HG03095 (cell line): Measurements from ENCODE around the gene YTHDF1.

Experiments
- ATAC-seq: cut with Tn5 transposase; IDR thresholded peaks from one replicate; pipeline ENCODE4 v1.9.1; 2021; ENCODE audit warnings: moderate library complexity; ENCODE audit not compliant: unreplicated experiment

YTHDF1 gene

DNA sequence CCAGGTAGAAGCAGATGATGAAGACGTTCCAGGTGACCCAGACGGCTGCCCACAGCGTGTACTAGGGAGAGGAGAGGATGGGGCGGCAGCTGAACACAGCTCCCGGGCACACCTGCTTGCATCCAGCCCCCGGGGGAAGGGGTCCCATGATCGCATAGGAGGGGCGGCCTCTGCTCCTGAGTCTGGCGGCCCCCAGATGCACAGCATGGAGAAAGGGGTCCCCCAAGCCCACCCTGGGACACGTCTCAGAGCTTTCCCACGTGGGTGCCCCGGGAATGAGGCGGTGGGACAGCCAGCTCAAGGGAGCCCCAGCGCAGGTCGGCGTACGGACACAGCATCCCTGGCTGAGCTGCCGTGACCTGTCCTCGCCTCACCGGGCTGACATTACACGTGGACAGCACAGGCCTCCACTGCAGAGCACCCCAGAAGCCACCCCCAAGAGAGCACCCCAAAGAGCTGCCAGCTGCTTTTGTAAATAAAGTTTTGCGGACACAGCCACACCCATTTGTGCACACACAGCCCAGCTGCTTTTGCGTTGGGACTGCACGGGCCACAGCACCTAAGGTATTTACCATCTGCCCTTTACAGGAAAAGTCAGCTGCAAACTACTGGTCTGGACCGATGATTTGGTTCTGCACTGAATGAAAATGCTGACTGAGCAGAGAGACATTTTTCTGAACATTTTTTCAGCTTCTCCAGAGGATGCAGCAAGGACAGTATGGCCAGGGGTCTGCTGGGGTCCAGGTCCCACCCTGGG is 33.1 kb upstream of the YTHDF1 start:
- ATAC-seq, result no peak

GRCh38 chr20:63247671-63248228 is 31.8 kb upstream of the YTHDF1 start:
- no peak for ATAC-seq

- no peak for ATAC-seq
These were observed 30.8 kb upstream of the YTHDF1 start for GRCh38 chr20:63246490-63247288.

- no peak for ATAC-seq
These were observed 28.5 kb upstream of the YTHDF1 start for GRCh38 chr20:63244468-63244867.

GRCh38 chr20:63243604-63244247 is 27.8 kb upstream of the YTHDF1 start:
- ATAC-seq, result no peak

- no peak for ATAC-seq
These were observed 26.8 kb upstream of the YTHDF1 start for GRCh38 chr20:63242736-63243135.

DNA sequence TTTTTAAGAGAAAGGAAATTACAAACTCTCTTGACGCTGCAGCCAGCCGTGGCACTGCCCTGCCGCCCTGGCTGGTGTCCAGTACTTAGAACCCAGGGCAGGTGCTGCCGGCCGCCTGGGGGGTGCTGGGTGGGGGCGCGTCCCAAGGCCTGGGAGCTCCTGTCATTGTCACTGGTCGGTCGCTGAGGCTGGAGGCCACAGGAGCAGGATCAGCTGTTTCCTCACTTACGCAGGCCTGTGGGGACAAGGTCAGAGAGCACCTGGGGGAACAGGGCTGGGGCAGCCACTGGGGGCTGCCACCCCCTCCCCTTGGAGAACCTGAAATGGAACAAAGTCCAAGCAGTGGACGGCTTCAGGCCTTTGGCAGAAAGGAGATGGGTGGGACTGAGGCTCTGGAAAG is 25.3 kb upstream of the YTHDF1 start:
- no peak for ATAC-seq

DNA sequence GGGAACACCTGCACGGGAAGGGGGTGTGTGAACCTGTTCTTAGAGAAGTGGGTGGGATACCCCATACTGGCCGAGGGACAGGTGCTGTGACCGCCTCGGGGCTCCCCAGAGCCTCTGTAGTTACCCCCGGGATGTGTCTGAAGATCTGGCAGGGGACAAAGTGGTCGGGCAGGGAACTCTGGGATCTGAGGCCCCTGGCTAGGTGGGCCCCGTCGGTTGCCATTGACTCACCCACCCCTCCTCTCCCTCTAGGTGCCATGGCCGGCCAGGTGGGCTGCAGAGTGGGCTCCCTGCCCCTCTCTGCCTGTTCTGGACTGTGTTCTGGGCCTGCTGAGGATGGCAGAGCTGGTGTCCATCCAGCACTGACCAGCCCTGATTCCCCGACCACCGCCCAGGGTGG is 24.1 kb upstream of the YTHDF1 start:
- ATAC-seq, result no peak

- ATAC-seq, result no peak
These were observed 23.5 kb upstream of the YTHDF1 start for GRCh38 chr20:63239431-63239830.

DNA sequence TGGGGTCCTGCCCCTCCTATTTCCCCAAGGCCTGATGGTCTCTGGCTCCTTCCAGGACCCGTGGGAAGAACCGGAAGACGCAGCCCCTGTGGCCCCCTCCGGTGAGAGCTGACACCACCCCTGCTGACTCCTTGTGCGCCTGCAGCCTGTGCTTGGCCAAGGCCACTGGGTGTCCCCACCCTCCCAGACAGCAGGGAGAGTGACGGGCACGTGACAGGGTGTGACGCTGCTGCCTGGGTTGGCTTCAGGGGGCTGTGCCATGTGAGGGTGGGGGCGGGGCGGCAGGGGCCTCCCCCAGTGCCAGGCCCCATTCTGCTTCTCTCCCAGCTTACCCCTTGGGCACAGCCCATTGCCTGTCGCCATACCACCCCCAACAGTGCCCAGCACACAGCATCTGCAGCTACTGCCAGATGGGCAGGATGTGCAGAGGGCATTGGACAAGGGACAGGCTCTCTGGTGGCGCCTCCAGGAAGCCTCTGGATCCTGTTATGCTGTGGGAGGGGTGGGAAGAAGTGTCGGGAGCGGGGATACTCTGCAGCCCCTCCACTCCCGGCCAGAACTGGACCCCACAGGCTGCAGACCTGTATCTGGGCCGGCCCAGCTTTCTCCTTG is 22.7 kb upstream of the YTHDF1 start:
- no peak for ATAC-seq

DNA sequence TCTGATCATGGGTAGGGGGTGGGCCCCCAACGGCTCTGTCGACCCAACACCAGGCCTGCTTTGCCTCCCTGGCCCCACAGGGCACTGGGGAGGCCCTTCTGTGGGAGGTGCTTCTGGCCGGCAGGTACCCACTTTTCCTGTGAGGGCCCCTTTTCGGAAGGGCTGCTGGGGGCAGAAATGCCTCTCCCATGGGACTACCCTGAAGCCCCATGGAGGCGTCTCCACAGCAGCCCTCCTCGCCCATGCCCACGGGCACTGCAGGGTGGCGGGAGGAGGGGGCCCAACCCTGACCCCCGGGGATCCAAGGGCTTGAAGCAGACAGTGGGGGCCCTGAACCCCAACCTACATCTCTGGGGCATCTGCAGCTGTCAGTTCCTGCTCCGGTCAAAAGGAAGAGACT is 22.1 kb upstream of the YTHDF1 start:
- ATAC-seq, result no peak

DNA sequence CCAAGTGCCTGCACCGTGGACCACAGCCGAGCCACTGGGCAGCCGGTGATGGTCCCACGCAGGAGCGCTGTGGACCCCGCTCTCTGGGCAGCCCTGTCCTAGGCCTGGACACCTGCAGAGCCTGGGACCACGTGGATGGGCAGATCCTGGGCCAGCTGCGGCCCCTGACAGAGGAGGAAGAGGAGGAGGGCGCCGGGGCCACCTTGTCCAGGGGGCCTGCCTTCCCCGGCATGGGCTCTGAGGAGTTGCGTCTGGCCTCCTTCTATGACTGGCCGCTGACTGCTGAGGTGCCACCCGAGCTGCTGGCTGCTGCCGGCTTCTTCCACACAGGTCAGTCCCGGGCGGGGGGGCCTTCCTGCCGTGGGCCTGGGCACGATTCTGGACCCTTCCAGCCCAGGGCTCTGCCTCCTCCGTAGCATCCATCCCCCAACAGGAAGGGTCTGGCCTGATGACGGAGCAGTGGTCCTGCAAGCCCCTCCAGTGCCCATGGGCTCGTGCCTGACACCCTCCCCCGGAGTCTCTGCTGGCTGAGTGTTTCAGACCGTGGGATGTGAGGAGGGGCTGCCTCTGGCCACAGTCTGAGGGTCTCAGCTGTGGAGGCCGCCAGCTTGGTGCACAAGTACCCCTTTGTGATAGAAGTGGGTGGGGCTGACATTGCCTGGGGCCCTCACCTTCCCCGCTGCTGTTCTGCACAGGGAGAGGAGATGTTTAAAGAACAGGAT is 20.3 kb upstream of the YTHDF1 start:
- no peak for ATAC-seq

GRCh38 chr20:63235399-63235983 is 19.6 kb upstream of the YTHDF1 start, which contains the start of gene BIRC7:
Gene BIRC7, plus strand, starts transcription at chr20:63235905. Its CDS starts 192 bp downstream, at chr20:63236097.
- ATAC-seq, result no peak

- ATAC-seq, result no peak
These were observed 18.9 kb upstream of the YTHDF1 start for GRCh38 chr20:63234693-63235398.

- ATAC-seq, result no peak
These were observed 18.0 kb upstream of the YTHDF1 start for GRCh38 chr20:63233924-63234323.

- no peak for ATAC-seq
These were observed 17.1 kb upstream of the YTHDF1 start for GRCh38 chr20:63233061-63233344.

DNA sequence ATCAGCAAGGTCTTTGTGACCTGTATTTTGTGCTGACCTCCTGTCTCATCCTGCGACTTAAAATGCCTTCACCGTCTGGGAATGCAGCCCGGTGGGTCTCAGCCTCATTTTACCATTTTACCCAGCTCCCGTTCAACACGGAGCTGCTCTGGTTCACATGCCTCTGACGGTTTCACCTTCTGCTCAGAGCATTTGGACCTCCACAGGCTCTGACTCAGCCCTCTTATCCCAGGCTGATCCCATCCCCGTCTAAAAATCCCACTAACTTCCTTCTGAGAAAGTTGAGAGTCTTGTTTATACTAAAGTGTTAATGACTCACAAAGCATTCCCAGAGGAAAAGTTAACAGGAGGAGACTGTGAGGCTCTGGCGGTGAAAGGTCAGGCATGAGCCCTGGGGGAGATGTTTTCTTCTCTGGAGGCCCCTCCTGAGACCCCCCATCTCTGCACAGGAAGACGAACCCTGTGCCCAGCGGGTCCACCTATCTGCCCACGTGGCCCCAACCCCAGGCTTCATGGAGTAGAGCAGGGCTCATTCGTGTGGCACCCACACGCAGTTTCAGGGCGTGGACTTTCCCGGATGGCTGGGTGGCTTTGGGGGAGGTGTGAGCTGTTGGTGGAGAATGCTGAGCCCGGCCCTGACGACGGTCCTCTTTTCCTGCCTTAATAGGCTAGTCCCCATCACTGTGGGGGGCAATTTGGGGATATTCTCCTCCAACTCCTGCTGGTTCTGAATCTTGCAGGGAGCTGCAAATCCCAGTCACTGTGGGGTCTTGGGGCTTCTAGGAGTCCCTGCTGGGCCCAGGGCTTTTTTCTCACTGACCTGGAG is 16.5 kb upstream of the YTHDF1 start:
- ATAC-seq, result no peak

DNA sequence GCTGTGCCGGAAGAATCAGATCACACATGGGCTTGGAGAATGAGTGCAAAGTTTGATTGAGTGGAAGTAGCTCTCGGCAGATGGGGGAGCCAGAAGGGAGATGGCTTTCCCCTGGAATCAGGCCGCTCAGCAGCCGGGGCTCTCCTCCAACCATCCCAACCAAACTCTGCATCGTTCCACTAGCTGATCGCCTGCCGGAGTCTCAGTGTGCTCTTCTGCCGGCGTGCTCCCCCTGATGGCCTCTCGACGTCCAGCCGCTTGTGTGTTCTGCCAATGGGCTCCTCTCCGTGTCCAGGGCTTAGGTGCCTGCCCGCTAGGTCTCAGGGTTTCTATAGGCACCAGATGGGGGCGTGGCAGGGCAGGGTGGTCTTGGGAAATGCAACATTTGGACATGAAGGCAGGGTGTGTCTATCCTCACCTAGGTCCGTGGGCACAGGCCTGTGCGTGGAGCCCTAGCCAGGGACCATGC is 14.9 kb upstream of the YTHDF1 start:
- ATAC-seq, result no peak

- ATAC-seq, result no peak
These were observed 12.9 kb upstream of the YTHDF1 start for GRCh38 chr20:63228806-63229205.
